Measurements from ENCODE around the gene MPHOSPH9. TPM values are rescaled to one million over a fixed set of nuclear protein-coding genes. Genes with fewer than 3 reads are reported as not detected.

Gene MPHOSPH9
- polyA plus RNA-seq, 3 donors: 27.3 to 30.5 (median 30.3) TPM

- DNase-seq (ENCODE audit: low read depth in 3 of 3, low spot score in 2 of 3): no peak
Observed at GRCh38 chr12:123107926-123108681, 124.8 kb downstream of the MPHOSPH9 start.

GRCh38 chr12:123106640-123107359 lies 126.1 kb downstream of the MPHOSPH9 start:
- DNase-seq (ENCODE audit: low read depth in 3 of 3, low spot score in 2 of 3): no peak

GRCh38 chr12:123105211-123105826 lies 127.6 kb downstream of the MPHOSPH9 start:
- no peak for DNase-seq (ENCODE audit: low read depth in 3 of 3, low spot score in 2 of 3)

GRCh38 chr12:123104809-123105208 lies 128.1 kb downstream of the MPHOSPH9 start:
- no peak for DNase-seq (ENCODE audit: low read depth in 3 of 3, low spot score in 2 of 3)

Other genes starting within 250 kb of the MPHOSPH9 start
- gene PITPNM2, start 82.1 kb downstream of the MPHOSPH9 start, polyA plus RNA-seq (ENCODE audit: insufficient read length in 3 of 3): 1 to 10 TPM; 4.7 to 5.8 (median 5.6) TPM
- 10 to 100 TPM; 21.9 to 25.1 (median 22.0) TPM for gene MTRFR, start 295 bp upstream of the MPHOSPH9 start, polyA plus RNA-seq (ENCODE audit: insufficient read length in 3 of 3)
- 100 to 1,000 TPM; 182 to 206 (median 199) TPM for gene CDK2AP1, start 38.7 kb upstream of the MPHOSPH9 start, polyA plus RNA-seq (ENCODE audit: insufficient read length in 3 of 3)
- 10 to 100 TPM; 31.5 to 32.2 (median 31.9) TPM for gene SBNO1, start 131.7 kb upstream of the MPHOSPH9 start, polyA plus RNA-seq (ENCODE audit: insufficient read length in 3 of 3)
- 10 to 100 TPM; 47.6 to 48.3 (median 47.9) TPM for gene KMT5A, start 151.0 kb upstream of the MPHOSPH9 start, polyA plus RNA-seq (ENCODE audit: insufficient read length in 3 of 3)
- 1 to 10 TPM; 5.6 to 6.0 (median 5.7) TPM for gene RILPL2, start 203.5 kb upstream of the MPHOSPH9 start, polyA plus RNA-seq (ENCODE audit: insufficient read length in 3 of 3)
- 10 to 100 TPM; 39.1 to 42.7 (median 40.4) TPM for gene SNRNP35, start 225.0 kb upstream of the MPHOSPH9 start, polyA plus RNA-seq (ENCODE audit: insufficient read length in 3 of 3)

Measured in right renal cortex interstitium (tissue), 3 donors.